GM23248 (cell line): ENCODE results near the gene NTSR2.

Experiments
- EZH2 ChIP-seq: fragments of 200-600 bp; sonication (generic); IDR thresholded peaks from 2 replicates; pipeline ENCODE4 v1.6.1; 2018; ENCODE audit warnings: antibody characterized with exemption, mild to moderate bottlenecking; ENCODE audit not compliant: insufficient read depth, poor library complexity, severe bottlenecking
- EZH2phosphoT487 ChIP-seq: fragments of 200-600 bp; sonication (generic); IDR thresholded peaks from 2 replicates; pipeline ENCODE4 v1.6.1; 2018; ENCODE audit warnings: antibody characterized with exemption, moderate library complexity, mild to moderate bottlenecking, low read depth; ENCODE audit not compliant: insufficient read depth

DNA sequence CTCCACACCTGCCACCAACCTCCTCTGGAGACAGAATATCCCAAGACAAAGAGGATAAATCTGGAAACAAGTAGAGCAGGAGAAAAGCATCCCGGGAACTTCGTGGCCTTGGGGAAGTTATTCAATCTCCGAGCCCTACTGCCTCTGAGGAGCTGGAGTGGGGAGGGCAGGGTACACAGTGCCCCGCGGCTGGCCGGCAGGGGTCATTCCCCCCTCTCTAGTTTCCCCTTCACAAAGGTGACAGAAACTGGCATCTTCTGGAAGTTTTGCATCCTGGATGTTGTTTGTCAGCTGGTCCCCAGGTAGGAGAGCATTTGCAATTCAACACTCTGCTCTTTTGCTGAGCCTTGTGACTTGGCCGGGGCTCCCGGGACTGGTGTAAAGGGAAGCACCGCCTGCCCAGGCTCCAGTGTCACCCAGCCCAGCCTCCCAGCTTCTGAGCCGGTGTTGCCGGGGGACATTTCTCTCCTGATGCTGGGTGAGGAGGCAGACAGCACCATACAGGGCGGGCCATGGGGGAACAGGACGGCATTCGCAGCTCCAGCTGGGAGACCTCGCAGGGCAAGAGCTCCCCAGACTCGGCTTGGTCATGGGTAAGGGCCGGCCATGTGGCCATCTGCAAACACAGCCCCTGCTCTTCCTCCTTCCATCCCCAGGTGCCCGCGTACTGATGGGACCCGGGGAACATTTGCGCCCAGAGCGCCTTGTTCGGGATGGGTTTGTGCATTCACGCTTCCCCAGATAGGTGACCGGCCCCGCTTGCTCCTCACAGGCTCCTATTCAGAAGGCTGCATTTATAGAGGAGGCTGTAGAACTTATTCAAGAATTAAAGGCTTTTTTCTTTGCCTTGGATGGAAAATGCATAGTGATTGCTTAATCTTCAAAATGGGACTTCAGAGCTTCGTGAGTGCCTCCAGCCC is 7.4 kb upstream of the NTSR2 start:
- no peak for TF ChIP-seq EZH2
- TF ChIP-seq EZH2phosphoT487 = no peak
